IPS-20b (cell line): Measurements from ENCODE around the gene HELZ.
"Not testable (repeated sequence)": the region's sequence is repeated elsewhere in the genome, so short reads cannot be mapped to it uniquely, and the experiment has no call there.

Experiments used
- H3K27ac ChIP-seq: one replicate; pipeline ENCODE4 v1.5.1; 2013; ENCODE audit warnings: low read length
- H3K27me3 ChIP-seq: 2 replicates; pipeline ENCODE4 v1.6.1; 2013; ENCODE audit warnings: mild to moderate bottlenecking, low read length, inconsistent platforms; ENCODE audit not compliant: insufficient read depth
- H3K36me3 ChIP-seq: 2 replicates; pipeline ENCODE4 v1.6.1; 2013; ENCODE audit warnings: low read depth, mild to moderate bottlenecking, inconsistent platforms, low read length, moderate library complexity; ENCODE audit not compliant: insufficient read depth
- H3K4me1 ChIP-seq: 2 replicates; pipeline ENCODE4 v1.6.1; 2013; ENCODE audit warnings: mild to moderate bottlenecking, control low read depth, inconsistent platforms, low read length, moderate library complexity; ENCODE audit not compliant: insufficient read depth
- H3K4me3 ChIP-seq: 2 replicates; pipeline ENCODE4 v1.5.1; 2013; ENCODE audit warnings: mild to moderate bottlenecking, low read length, inconsistent platforms
- H3K9ac ChIP-seq: 2 replicates; pipeline ENCODE4 v1.6.1; 2013; ENCODE audit warnings: low read depth, mild to moderate bottlenecking, inconsistent platforms, low read length, moderate library complexity
- H3K9me3 ChIP-seq: 2 replicates; pipeline ENCODE4 v1.6.1; 2013; ENCODE audit warnings: mild to moderate bottlenecking, low read depth, low read length, inconsistent platforms; ENCODE audit not compliant: insufficient read depth

The HELZ gene

DNA sequence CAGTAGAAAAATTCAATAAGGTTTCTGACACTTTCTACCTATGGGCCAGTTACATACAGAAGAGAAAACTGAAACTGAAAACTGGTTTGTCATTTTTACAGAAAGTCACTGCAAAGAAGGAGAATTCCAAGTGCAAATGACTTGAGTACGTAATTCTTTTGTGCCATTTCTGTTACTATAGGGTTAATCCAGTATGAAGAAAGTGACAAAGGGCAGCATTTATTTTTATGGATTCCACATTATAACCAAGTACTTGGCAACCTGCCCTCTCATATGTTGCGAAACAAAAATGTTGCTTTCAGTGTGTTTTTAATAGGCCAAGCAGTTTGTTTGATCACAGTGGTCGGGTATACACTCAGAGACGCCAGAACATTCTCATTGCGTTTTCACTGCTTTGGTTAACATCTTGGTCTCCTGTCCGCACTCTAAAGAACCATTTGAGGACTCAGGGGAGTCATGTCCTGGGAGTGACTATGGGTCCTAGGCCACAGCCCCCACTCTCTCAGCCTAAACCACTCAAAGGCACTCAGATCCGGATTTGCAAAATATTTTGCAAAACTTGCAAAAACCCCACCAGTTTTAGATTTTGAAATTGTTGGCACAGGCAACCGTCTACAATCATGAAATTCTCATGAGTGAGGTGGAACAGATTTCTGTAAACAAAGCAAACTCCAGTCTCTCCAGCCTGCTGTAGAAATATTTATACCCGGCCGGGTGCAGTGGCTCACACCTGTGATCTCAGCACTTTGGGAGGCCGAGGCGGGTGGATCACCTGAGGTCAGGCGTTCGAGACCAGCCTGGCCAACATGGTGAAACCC, 15.4 kb upstream of the HELZ start:
- Histone ChIP-seq H3K36me3 (no peaks in the 10 kb centered on the region), H3K9ac (no peak overlapping the region), H3K27me3 (no peaks in the 10 kb centered on the region), H3K4me1 (peaks cover 8% of the 10 kb centered on the region; the same call in 1 of the 2 replicates), H3K4me3 (no peak overlapping the region), H3K27ac (no peak overlapping the region), H3K9me3 (no peaks in the 10 kb centered on the region)

DNA sequence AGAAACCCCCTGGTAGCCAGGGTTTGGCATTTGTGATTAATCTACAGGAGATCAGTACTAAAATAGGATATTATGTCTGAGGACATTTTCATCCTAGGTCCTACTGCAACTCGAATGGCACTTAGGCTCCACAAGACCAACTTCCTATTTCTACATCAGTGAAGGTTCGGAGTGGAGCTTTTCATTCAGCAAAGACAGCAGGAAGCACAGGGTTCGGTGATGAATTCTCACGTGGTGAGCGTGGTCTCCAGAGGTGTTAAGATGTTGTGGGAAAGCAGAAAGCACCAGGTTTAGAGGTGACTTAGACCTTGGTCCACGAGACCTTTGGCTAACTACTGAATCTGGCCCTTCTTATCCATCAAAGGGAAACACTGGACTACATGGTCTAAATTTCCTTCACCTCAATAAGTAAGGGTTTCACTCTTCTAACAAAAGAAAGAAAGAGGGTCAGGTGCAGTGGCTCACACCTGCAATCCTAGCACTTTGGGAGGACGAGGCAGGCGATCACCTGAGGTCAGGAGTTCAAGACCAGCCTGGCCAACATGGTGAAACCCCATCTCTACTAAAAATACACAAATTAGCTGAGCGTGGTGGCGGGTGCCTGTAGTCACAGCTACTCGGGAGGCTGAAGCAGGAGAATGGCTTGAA, 13.9 kb upstream of the HELZ start:
- peaks cover 8% of the 10 kb centered on the region; the same call in 1 of the 2 replicates for H3K4me1 ChIP-seq
- H3K9ac ChIP-seq, result no peak overlapping the region
- H3K36me3 ChIP-seq, result no peaks in the 10 kb centered on the region
- H3K9me3 ChIP-seq, result no peaks in the 10 kb centered on the region
- H3K27ac ChIP-seq, result no peak overlapping the region
- no peaks in the 10 kb centered on the region for H3K27me3 ChIP-seq
- no peak overlapping the region for H3K4me3 ChIP-seq

DNA sequence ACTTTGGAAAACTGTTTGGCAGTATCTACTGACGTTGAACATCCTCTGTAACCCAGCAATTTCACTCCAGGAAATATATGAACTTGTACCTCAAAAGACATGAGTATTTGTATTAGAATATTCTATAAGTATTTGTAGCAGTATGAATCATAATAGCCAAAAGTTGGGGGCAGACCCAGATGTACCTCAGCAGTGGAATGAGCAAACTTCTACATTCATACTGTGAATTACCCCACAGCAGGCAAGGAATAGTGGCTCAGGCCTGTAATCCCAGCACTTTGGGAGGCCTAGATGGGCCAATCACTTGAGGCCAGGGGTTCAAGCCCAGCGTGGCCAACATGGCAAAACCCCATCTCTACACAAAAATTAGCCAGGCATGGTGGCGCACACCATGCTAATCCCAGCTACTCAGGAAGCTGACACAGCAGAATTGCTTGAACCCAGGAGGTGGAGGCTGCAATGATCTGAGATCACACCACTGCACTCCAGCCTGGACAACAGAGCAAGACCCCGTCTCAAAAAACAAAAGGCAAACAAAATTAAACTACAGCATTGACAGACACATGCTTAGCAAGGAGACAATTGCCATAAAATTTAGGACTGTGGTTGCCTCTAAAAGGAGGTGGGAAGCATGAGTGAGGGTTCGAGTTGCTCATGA, 11.2 kb upstream of the HELZ start:
- Histone ChIP-seq H3K4me3 (no peak overlapping the region), H3K27ac (no peak overlapping the region), H3K9ac (no peak overlapping the region), H3K36me3 (no peaks in the 10 kb centered on the region), H3K4me1 (peaks cover 3% of the 10 kb centered on the region; the same call in 1 of the 2 replicates), H3K27me3 (no peaks in the 10 kb centered on the region), H3K9me3 (no peaks in the 10 kb centered on the region)

GRCh38 chr17:67253384-67253783, 8.4 kb upstream of the HELZ start:
- Histone ChIP-seq H3K4me3 (no peak overlapping the region), H3K27me3 (no peaks in the 10 kb centered on the region), H3K9ac (no peak overlapping the region), H3K27ac (no peak overlapping the region), H3K36me3 (no peaks in the 10 kb centered on the region), H3K9me3 (no peaks in the 10 kb centered on the region), H3K4me1 (peaks cover 3% of the 10 kb centered on the region; the same call in 1 of the 2 replicates)

- H3K4me1 ChIP-seq, H3K4me3 ChIP-seq, H3K27me3 ChIP-seq, H3K36me3 ChIP-seq, H3K27ac ChIP-seq, H3K9ac ChIP-seq, H3K9me3 ChIP-seq: not testable (repeated sequence)
Observed at GRCh38 chr17:67251586-67251985, 6.6 kb upstream of the HELZ start.

DNA sequence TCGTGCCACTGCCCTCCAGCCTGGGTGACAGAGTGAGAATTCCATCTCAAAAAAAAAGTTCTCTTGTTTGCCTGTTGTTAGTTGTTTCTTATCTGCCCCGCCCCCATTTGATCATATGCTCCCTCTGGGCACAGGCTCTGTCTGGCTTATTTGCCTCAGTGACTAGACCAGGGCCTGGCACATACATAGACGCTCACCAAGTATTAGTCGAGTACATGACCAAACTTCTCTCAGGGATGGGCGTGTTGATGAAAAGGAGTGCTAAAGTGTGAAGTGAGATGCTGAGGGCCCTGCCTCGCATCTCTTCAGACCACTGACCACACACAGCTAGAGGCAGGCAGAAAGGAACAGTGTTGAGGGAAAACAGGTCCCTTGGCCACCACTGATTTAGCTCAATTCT, 3.3 kb upstream of the HELZ start:
- H3K4me3 ChIP-seq, result no peak overlapping the region
- H3K27me3 ChIP-seq, result peaks cover 11% of the 10 kb centered on the region; the same call in 1 of the 2 replicates
- no peak overlapping the region for H3K9ac ChIP-seq
- H3K27ac ChIP-seq, result no peak overlapping the region
- H3K4me1 ChIP-seq, result peaks cover 12% of the 10 kb centered on the region
- H3K36me3 ChIP-seq, result no peaks in the 10 kb centered on the region
- H3K9me3 ChIP-seq, result no peaks in the 10 kb centered on the region

DNA sequence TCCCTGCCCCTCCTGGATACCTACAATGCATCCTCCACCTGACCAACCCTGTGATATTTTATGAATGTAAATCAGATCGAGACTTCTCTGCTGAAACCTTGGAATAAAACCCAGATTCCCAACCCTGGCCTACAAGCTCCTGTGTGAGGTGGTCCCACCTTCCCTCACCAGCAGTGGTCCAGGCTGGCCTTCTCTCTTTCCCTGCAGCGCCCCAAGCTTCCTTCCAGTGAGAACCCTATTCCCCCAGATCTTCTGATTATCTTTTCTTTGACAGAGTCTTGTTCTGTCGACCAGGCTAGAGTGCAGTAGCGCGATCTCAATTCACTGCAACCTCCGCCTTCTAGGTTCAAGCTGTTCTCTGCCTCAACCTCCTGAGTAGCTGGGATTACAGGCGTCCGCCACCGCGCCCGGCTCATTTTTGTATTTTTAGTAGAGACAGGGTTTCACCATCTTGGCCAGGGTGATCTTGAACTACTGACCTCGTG, 2.5 kb upstream of the HELZ start:
- Histone ChIP-seq H3K27me3 (peaks cover 11% of the 10 kb centered on the region; the same call in 1 of the 2 replicates), H3K4me1 (peaks cover 14% of the 10 kb centered on the region), H3K4me3 (peak overlapping the region; percentile 82; the same call in 1 of the 2 replicates), H3K27ac (no peak overlapping the region), H3K36me3 (no peaks in the 10 kb centered on the region), H3K9me3 (no peaks in the 10 kb centered on the region), H3K9ac (peak overlapping the region; percentile 30; the same call in 1 of the 2 replicates)

GRCh38 chr17:67246653-67247415, 1.8 kb upstream of the HELZ start:
- H3K9ac ChIP-seq, result peak overlapping the region; percentile 94; the same call in 1 of the 2 replicates
- no peak overlapping the region for H3K27ac ChIP-seq
- 0 out of 2 replicates have a peak, but pooled peaks cover 3% of the 10 kb centered on the region for H3K36me3 ChIP-seq
- H3K9me3 ChIP-seq, result no peaks in the 10 kb centered on the region
- peak overlapping the region; percentile 82 for H3K4me3 ChIP-seq
- H3K27me3 ChIP-seq, result peaks cover 11% of the 10 kb centered on the region; the same call in 1 of the 2 replicates
- peaks cover 14% of the 10 kb centered on the region for H3K4me1 ChIP-seq

GRCh38 chr17:67246403-67246652, 1.3 kb upstream of the HELZ start:
- H3K9me3 ChIP-seq, result no peaks in the 10 kb centered on the region
- H3K9ac ChIP-seq, result peak overlapping the region; percentile 94; the same call in 1 of the 2 replicates
- peaks cover 11% of the 10 kb centered on the region; the same call in 1 of the 2 replicates for H3K27me3 ChIP-seq
- peak overlapping the region; percentile 82 for H3K4me3 ChIP-seq
- 0 out of 2 replicates have a peak, but pooled peaks cover 8% of the 10 kb centered on the region for H3K36me3 ChIP-seq
- peaks cover 14% of the 10 kb centered on the region for H3K4me1 ChIP-seq
- H3K27ac ChIP-seq, result no peak overlapping the region

DNA sequence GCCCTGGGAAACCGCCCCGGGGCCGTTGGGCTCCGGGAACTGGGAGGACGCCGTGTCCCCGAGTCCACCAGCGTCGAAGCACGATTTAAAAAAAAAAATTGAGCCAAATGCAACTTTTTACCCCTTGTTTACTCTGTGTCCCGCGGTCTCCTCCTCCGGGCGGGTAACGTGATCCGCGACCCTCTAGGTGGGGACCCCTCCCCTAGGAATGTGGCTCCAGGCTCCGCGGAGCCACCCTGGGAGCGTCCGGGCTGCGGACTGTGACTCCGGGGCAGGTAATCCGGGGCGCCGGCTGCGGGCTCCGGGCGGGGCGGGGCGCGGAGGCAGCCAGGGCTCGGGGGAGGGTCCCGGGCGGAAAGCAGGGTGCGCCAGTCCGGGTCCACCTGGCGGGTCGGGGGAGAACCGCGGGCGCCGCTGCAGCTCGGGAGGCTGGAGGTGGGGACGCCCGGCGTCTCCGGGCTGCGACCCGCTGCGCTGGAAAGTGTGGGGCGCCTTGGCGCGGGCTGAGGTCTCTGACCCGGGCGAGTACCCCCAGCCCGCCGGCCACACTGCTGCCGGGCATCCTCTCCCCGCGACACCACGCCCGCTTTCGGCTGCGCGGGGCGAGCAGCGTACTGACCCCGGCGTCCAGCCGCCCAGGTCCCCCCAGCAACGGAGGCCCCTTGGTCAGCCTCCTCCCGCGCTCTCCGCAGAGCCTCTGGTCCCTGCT, 852 bp upstream of the HELZ start:
- H3K36me3 ChIP-seq, result 0 out of 2 replicates have a peak, but pooled peaks cover 11% of the 10 kb centered on the region
- peaks cover 14% of the 10 kb centered on the region for H3K4me1 ChIP-seq
- peak overlapping the region; percentile 61 for H3K27ac ChIP-seq
- no peaks in the 10 kb centered on the region for H3K9me3 ChIP-seq
- H3K9ac ChIP-seq, result peak overlapping the region; percentile 94
- H3K27me3 ChIP-seq, result peaks cover 11% of the 10 kb centered on the region; the same call in 1 of the 2 replicates
- peak overlapping the region; percentile 82 for H3K4me3 ChIP-seq
